ENCODE measurements around the gene TMEFF1. TPM values are rescaled to one million over a fixed set of nuclear protein-coding genes. Genes with fewer than 3 reads are reported as not detected.

TMEFF1 gene
- polyA plus RNA-seq, 1 donor (not counting 4 experiments of a cell fraction or from before 2014, with no cell fraction given) = not detected

DNA sequence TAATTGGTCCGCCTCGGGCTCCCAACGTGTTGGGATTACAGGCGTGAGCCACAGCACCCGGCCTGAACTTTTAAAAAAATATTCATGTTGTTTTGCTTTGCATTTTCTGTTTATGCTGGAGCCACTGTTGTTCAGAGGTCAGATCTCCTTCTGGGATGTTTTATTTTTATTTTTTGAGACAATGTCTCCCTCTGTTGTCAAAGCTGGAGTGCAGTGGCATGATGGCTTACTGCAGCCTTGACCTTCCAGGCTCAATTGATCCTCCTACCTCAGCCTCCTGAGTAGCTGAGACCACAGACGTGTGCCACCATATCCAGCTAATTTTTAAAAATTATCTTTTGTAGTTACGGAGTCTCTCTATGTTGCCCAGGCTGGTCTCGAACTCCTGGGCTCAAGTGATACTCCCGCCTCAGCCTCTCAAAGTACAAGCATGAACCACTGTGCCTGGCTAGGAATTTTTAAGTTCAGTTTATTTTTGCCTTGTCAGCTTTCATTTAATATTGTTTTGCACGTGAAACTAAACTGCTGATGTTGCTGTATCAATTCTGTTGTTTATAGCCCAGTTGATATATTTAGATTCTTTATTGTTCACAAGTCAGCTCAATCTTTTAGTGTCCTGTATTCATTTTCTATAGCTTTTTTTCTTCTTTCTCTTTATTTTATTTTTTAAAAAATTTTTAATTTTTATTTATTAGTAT lies 13.7 kb downstream of the TMEFF1 start:
- DNase-seq (ENCODE audit: low read depth, low spot score) (no peak), FAIRE-seq (no peak)
- no peak for TF ChIP-seq EZH2 (IDR thresholded peaks at IDR 0.05; ENCODE audit: low read length)
- TF ChIP-seq, protein P1, sequence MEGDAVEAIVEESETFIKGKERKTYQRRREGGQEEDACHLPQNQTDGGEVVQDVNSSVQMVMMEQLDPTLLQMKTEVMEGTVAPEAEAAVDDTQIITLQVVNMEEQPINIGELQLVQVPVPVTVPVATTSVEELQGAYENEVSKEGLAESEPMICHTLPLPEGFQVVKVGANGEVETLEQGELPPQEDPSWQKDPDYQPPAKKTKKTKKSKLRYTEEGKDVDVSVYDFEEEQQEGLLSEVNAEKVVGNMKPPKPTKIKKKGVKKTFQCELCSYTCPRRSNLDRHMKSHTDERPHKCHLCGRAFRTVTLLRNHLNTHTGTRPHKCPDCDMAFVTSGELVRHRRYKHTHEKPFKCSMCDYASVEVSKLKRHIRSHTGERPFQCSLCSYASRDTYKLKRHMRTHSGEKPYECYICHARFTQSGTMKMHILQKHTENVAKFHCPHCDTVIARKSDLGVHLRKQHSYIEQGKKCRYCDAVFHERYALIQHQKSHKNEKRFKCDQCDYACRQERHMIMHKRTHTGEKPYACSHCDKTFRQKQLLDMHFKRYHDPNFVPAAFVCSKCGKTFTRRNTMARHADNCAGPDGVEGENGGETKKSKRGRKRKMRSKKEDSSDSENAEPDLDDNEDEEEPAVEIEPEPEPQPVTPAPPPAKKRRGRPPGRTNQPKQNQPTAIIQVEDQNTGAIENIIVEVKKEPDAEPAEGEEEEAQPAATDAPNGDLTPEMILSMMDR (optimal IDR thresholded peaks at IDR 0.05 in 1 of 3, IDR thresholded peaks at IDR 0.05 in 1 of 3, conservative IDR thresholded peaks at IDR 0.05 in 1 of 3; ENCODE audit: extremely low read depth in 1 of 3, insufficient read depth in 2 of 3, low read length in 3 of 3) = no peak
- Histone ChIP-seq H3K9me1 (ENCODE audit: control insufficient read depth, extremely low read depth, insufficient read depth, low read length) (no peaks in the 10 kb centered on the region), H3K27me3 (ENCODE audit: control insufficient read depth, extremely low read depth, insufficient read depth, low read length) (no peaks in the 10 kb centered on the region), H4K20me1 (ENCODE audit: control insufficient read depth, extremely low read depth, insufficient read depth, low read length) (no peaks in the 10 kb centered on the region), H3K36me3 (ENCODE audit: control insufficient read depth in 2 of 2, extremely low read depth in 1 of 2, insufficient read depth in 2 of 2, low read length in 2 of 2) (no peaks in the 10 kb centered on the region), H3K4me3 (ENCODE audit: control insufficient read depth in 2 of 3, extremely low read depth in 1 of 3, insufficient read depth in 2 of 3, low read depth in 1 of 3, low read length in 3 of 3) (no peak overlapping the region), H3K9me3 (ENCODE audit: control insufficient read depth, low read depth, low read length) (no peaks in the 10 kb centered on the region), H3K79me2 (ENCODE audit: control insufficient read depth, insufficient read depth, low read length) (no peaks in the 10 kb centered on the region), H3K9ac (ENCODE audit: control insufficient read depth, extremely low read depth, insufficient read depth, low read length) (no peak overlapping the region), H3K27ac (ENCODE audit: control insufficient read depth, insufficient read depth, low read length) (no peak overlapping the region), H3K4me2 (ENCODE audit: control insufficient read depth, extremely low read depth, insufficient read depth, low read depth, low read length) (no peak overlapping the region), H2AFZ (ENCODE audit: control insufficient read depth, low read length) (no peak overlapping the region), H3K4me1 (ENCODE audit: control insufficient read depth, extremely low read depth, insufficient read depth, low read length) (no peaks in the 10 kb centered on the region)
- dilution Hi-C loops (cut with MboI; ENCODE audit: extremely low pct_ligation_motif_present, low sequenced_read_pairs) = no loop called here

DNA sequence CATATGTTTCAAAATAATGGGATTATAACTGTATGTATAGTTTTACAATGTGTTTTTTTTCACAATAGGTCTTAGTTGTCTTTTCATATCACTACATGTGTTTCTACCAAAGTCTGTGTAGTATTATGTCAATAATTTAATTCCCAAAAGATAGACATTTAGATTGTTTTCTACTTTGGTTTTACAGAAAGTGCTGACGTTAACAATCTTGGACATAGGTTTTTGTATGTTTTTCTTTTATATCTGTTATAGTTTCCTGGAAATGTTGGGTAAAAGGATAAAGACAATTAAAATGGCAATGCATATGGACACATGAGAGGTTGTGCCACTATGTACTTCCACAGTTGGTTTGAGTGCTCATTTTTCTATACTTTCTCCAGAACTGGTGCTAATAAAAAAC lies 15.2 kb downstream of the TMEFF1 start:
- Histone ChIP-seq H4K20me1 (ENCODE audit: control insufficient read depth, extremely low read depth, insufficient read depth, low read length) (no peaks in the 10 kb centered on the region), H3K4me2 (ENCODE audit: control insufficient read depth, extremely low read depth, insufficient read depth, low read depth, low read length) (no peak overlapping the region), H3K9ac (ENCODE audit: control insufficient read depth, extremely low read depth, insufficient read depth, low read length) (no peak overlapping the region), H2AFZ (ENCODE audit: control insufficient read depth, low read length) (no peak overlapping the region), H3K27ac (ENCODE audit: control insufficient read depth, insufficient read depth, low read length) (no peak overlapping the region), H3K4me1 (ENCODE audit: control insufficient read depth, extremely low read depth, insufficient read depth, low read length) (no peaks in the 10 kb centered on the region), H3K9me3 (ENCODE audit: control insufficient read depth, low read depth, low read length) (no peaks in the 10 kb centered on the region), H3K27me3 (ENCODE audit: control insufficient read depth, extremely low read depth, insufficient read depth, low read length) (no peaks in the 10 kb centered on the region), H3K9me1 (ENCODE audit: control insufficient read depth, extremely low read depth, insufficient read depth, low read length) (no peaks in the 10 kb centered on the region), H3K36me3 (ENCODE audit: control insufficient read depth in 2 of 2, extremely low read depth in 1 of 2, insufficient read depth in 2 of 2, low read length in 2 of 2) (no peaks in the 10 kb centered on the region), H3K4me3 (ENCODE audit: control insufficient read depth in 2 of 3, extremely low read depth in 1 of 3, insufficient read depth in 2 of 3, low read depth in 1 of 3, low read length in 3 of 3) (no peak overlapping the region), H3K79me2 (ENCODE audit: control insufficient read depth, insufficient read depth, low read length) (no peaks in the 10 kb centered on the region)
- dilution Hi-C loops (cut with MboI; ENCODE audit: extremely low pct_ligation_motif_present, low sequenced_read_pairs) = no loop called here
- DNase-seq (ENCODE audit: low read depth, low spot score) (no peak), FAIRE-seq (no peak)
- TF ChIP-seq EZH2 (IDR thresholded peaks at IDR 0.05; ENCODE audit: low read length) = no peak
- TF ChIP-seq, protein P1 (optimal IDR thresholded peaks at IDR 0.05 in 1 of 3, IDR thresholded peaks at IDR 0.05 in 1 of 3, conservative IDR thresholded peaks at IDR 0.05 in 1 of 3; ENCODE audit: extremely low read depth in 1 of 3, insufficient read depth in 2 of 3, low read length in 3 of 3) = no peak
